GM18873 (cell line): ENCODE results near the gene LFNG.

ENCODE experiments used
- ATAC-seq: cut with Tn5 transposase; IDR thresholded peaks from one replicate; pipeline ENCODE4 v1.9.1; 2021; ENCODE audit warnings: mild to moderate bottlenecking, moderate library complexity, moderate number of reproducible peaks; ENCODE audit not compliant: unreplicated experiment, low FRiP score

LFNG gene

DNA sequence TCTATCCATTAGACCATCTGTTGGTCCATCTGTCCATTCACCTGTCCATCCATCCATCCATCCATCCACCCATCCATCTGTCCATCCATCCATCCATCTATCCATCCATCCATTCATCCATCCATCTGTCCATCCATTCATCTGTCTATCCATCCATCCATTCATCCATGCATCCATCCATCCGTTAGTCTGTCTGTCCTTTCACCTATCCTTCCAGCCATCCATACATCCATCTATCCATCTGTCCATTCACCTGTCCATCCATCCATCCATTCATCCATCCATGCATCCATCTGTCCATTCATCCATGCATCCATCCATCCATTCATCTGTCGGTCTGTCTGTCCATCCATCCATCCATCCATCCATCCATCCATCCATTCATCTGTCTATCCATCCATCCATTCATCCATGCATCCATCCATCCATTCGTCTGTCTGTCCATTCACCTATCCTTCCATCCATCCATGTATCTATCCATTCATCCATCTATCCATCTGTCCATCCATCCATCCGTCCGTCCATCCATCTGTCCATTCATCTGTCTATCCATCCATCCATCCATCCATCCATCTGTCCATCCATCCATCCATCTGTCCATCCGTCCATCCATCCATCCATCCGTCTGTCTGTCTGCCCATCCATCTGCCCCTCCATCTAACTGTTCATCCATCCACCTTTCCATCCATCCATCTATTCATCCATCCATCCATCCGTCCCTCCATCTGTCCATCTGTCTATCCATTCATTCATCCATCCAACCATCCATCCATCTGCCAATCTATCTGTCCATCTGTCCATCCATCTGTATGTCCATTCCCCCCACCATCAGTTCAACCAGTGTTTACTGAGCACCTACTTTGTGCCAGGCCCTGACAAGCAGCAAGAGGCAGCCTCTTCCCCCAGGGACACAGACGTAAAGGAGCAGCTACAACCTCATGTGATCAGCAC lies 4.8 kb upstream of the LFNG start:
- no peak for ATAC-seq

DNA sequence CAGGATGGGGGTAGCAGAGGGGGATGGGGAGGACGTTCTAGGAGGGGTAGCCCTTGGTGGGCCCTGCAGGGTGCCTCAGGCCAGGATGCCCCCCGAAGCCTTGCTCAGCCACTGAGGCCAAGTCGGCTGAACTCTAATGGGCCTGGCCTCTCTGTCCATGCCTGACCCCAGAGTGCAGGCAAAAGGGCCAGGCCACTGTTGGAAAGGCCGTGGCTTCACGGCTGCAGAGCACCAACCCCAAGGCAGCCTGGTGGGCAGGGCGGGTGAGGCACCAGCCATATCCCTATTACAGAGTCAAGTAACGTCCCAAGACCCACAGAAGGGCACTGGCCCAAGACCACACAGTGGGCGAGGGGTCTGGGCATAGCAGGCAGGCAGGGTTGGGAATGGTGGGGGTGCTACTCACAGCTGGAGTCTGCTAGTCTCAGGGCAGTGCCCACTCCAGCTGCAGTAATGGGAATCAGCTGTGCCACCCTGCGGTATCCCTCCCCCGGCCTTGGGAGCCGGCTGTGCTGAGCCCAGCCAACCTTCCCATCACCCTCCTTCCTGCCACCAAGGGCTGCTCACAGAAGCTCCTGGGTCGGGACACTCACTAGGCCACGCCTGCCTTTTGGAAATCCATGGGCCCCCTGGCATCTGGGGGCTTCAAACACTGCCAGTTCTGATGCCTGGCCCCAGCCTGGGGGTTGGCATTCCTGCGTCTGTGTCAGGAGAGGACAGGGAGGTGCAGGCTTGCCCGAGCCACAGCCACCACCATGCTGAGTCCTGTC lies 4.0 kb upstream of the LFNG start:
- no peak for ATAC-seq

- no peak for ATAC-seq
These were observed 3.4 kb upstream of the LFNG start for GRCh38 chr7:2516194-2516555.

- no peak for ATAC-seq
These were observed 2.5 kb upstream of the LFNG start for GRCh38 chr7:2517026-2517425.

GRCh38 chr7:2517678-2518507 lies 1.7 kb upstream of the LFNG start:
- no peak for ATAC-seq

DNA sequence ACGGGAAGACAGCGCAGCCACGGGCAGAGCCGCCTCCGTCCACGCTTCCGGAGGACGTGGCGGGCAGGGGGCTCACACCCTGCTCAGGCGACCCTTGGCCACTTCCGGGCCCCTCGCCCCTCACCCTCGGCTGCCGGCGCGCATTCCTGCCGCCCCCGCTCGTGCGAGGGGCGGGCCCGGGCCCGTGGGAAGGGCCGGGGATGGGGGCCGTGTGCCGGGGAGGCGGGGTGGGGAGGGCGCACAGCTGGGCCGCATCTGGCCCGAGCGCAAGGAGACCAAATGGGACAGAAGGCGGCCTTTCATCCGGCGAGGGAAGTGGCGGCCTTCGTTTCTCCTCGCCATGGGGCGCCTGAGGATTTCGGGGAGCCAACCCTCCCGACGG lies 846 bp upstream of the LFNG start:
- ATAC-seq, result no peak

DNA sequence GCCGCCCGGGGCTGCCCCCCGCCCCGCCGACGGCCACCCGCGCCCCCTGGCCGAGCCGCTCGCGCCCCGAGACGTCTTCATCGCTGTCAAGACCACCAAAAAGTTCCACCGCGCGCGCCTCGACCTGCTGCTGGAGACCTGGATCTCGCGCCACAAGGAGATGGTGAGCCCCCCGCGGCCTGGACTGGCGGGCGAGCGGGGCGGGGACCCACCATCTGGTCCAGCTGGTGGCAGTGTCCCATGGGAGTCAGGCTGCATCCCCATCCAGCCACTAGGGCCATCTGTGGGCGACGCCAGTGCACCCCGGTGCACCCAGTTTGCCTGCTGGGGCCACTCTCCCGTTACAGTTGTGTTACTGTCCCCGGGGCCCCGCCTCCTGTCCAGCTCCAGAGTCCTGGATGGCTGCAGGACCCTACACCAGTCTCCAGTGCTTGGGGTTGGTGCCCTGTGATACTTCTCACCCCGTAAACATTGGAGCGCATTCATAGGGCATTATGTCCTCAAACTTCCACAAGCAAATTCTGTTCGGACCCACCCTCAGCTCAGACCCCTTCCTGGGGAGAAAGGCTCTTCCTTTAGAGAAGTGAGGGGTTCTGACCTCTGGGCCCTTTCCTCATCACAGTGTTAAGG lies 672 bp downstream of the LFNG start:
- ATAC-seq, result no peak

GRCh38 chr7:2520761-2521290 lies 1.3 kb downstream of the LFNG start:
- no peak for ATAC-seq

DNA sequence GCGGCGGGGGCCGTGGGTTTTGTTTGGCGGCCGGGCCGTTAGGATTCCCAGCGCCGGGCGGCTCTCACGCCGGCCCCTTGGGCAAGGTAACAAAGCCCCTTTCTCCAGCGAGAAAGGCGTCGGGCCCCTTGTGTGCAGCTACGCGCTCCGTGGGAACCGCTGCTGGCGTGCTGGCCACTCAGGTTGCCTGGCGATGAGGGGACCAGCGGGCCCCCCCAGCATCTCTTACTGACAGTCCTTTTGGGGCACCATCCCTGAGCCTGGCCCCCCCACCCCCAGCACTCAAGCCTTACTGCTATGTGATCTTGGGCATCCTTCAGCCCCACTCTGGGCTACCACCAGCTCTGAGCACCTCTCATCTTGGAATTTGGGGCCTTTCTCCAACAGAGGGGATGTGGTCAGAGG lies 1.8 kb downstream of the LFNG start:
- ATAC-seq, result no peak

DNA sequence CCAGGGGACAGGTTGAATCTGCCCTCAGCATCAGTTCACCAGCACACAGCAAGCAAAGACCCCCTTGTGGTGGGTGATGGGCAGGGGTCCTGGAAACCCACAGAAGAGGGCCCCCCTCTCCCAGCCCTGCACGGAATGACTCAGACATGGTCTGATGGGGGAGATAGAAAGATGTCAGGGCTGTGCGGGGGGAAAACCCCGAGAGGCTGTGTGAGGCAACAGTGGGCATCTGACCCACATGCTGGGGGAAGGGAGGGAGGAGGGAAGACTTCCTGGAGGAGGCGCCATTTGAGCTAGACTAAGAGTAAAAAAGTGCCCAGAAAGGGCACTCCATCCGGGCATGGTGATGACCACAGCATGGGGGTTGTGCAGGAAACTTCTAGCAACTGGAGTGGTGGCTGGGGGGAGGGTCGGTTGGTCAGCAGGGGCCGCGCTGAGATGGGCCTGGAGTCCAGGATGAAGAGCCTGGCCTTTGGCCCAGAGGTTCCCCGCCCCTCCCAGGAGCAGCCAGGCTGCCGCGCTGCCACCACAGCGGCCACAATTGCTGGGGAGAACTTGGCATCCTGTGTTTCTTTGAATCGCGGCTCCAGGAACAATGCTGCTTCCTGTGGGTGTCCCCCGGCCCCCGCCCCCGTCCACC lies 2.5 kb downstream of the LFNG start:
- ATAC-seq, result no peak

DNA sequence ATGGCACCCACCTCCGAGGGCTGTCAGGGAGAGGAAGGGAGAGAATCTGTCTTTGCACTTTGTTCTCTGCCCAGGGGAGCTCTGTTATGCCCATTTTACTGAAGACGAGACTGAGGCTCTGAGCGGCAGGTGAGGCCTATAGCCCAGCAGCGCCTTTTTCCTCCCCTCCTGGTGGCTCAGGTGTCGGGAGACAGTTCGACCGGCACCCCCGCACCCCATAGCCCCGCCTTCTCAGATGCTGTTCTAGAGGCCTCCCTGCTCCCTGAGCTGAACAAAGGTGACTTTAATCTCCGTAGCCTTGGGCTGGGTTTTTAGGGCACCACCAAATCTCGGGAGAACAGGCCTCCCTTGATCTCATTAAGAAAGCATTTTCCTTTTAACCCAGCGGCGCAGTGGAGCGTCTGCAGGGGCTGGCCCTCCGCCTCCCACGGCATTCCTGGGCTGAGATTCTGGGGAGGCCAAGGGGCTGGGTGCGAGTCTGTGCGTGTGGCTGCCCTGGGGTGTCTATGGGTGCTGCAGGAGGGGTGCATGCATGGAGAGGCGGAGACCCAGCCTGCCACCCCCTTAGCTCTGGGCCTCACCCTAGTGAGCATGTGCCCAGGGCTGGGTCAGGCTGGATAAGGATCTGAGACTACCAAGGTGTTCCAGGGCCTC lies 3.3 kb downstream of the LFNG start:
- no peak for ATAC-seq

DNA sequence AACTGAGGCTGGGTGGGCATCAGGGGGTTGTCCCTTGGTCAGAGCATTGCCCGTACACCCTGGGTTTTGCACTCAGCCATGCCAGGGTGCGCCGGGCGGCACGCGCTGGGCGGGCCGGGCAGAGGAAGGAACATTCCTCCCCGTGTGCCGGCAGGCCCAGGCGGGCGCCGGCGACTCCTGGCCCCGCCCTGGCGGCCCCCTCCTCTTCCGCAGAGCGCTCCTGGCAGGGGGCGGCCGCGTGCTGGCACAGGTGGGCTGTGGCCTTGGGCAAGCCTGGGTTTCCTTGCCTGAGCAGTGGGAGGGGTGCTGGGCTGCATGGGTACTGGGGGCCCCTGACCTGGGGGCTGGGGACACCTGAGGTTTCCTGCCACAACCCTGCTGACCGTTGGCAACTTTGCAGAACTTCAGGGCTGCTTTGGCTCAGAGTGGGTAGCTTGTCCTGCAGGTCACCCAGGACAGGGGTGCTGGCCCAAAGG lies 3.9 kb downstream of the LFNG start:
- no peak for ATAC-seq

DNA sequence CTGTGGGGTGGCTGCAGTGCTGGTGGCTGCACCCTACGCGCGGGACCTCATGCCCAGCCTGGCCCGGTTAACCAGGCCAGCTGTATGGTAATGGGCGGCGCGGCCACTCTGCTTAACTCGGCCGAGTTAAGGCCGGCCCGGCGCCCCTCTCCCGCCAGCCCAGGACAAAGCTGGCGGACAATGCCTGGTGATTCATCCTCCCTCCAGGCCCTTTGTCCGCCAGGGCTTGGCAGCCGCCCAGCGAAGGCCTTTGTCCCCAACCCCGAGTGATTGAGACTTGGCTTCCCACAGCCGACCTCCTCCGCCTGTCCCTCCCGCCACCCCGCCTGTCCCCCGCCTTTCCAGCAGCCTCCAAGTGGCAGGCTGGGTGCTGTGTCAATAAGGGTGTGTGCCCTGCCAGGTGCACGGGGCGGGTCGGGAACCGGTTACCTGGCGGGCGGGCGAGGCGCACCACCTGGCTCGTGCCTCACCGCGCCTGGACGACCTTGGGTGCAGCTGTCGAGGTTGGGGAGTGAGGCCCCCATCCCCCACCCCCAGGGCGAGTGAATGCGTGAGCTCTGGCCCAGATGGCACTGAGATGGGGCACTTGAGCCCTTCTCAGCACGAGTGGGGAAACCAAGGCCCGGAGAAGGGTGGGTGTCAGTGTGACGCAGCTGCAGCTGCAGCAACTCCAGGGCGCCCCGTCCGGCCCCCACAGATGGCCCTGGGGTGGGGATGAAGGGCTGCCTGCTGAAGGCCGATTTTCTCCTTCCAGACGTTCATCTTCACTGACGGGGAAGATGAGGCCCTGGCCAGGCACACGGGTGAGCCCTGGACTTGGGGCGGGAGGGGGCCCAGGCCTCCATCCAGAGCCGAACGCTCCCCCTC lies 4.6 kb downstream of the LFNG start:
- no peak for ATAC-seq

- ATAC-seq, result no peak
These were observed 5.5 kb downstream of the LFNG start for GRCh38 chr7:2524808-2525657.

DNA sequence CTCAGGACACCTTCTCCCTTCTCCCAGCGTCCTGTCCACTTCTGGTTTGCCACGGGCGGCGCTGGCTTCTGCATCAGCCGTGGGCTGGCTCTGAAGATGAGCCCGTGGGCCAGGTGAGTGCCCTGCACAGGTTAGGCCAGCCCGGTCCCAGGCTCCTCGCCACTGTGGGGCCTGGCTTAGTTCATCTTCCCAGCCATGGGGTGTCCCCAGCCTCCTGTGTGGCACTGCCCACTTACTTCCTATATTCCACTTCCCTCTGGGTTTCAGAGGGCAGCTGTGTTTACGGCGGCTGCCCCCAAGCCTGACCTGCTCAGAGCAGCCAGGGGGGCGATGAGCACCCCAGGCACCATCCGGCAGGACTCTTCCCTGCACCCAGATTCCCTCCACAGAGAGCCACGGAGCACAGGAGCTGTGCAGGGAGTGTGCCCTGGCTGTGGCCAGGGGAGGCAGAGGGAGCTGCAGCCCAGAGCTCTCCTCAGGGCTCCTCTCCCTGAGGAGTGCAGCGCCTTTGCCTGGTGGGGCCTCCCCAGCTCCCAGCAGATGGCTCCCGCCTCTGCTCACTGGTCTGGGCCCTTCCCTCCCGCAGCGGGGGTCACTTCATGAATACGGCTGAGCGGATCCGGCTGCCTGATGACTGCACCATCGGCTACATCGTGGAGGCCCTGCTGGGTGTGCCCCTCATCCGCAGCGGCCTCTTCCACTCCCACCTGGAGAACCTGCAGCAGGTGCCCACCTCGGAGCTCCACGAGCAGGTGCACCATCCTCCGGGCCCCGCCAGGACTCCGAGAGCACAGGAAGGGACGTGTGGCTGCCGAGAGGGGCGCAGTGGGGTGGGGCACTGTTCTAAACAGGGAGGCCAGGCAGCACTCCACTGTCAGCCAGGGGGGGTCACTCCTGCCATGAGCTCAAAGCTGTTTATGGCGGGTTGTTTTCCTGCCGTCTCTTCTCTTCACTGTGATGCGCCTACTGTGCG lies 6.4 kb downstream of the LFNG start:
- ATAC-seq, result no peak
